GM12878 (cell line): ENCODE results near the gene SPOCK1. TPM values are rescaled to one million over a fixed set of nuclear protein-coding genes. Genes with fewer than 3 reads are reported as not detected.

Experiments
- ATAC-seq: fragments of 200-7000 bp; cut with Tn5 transposase; 3 replicates; pipeline ENCODE4 v1.9.1; 2020; ENCODE audit warnings: mild to moderate bottlenecking, moderate library complexity
- BruUV-seq: library from RNA; stranded (reverse); fragments of 400-500 nt; replicated peaks from 2 replicates; lab custom pipeline; 2021; lab: Mats Ljungman, UMichigan
- CTCF ChIA-PET: fragments of 300-600 bp; sonication (Branson Sonifier 250); formaldehyde crosslinking; extraction: SDS; loops from one replicate; lab custom pipeline; 2021; ENCODE audit warnings: inconsistent platforms; lab: Yijun Ruan, JAX
- POLR2A ChIA-PET: fragments of 350-600 bp; formaldehyde crosslinking; extraction: SDS; loops from one replicate; lab custom pipeline; 2021; ENCODE audit warnings: inconsistent platforms; lab: Charles Lee
- RAD21 ChIA-PET: fragments of 300-600 bp; sonication (Branson Sonifier 250); formaldehyde crosslinking; loops from one replicate; lab custom pipeline; 2023; ENCODE audit warnings: antibody characterized with exemption; ENCODE audit not compliant: unreplicated experiment; lab: Charles Lee
- SMC1A ChIA-PET: fragments of 300-600 bp; sonication (Branson Sonifier 250); formaldehyde crosslinking; loops from one replicate; lab custom pipeline; 2023; ENCODE audit not compliant: unreplicated experiment, uncharacterized antibody; lab: Charles Lee
- DNase-seq: peaks from one replicate; pipeline ENCODE4 v3.0.0-alpha.2; 2011; ENCODE audit warnings: low read depth, low spot score
- FAIRE-seq: peaks from 3 replicates; lab custom pipeline; 2011; peaks lifted over from hg19 to GRCh38; lab: Jason Lieb, UNC
- H2AFZ ChIP-seq: 2 replicates; pipeline ENCODE4 v1.6.0; 2011; ENCODE audit warnings: low read depth, low read length, control low read depth; ENCODE audit not compliant: control insufficient read depth
- H3K27ac ChIP-seq: 2 replicates; pipeline ENCODE4 v1.5.1; 2011; ENCODE audit warnings: control low read depth; ENCODE audit not compliant: control insufficient read depth, insufficient read depth
- H3K27me3 ChIP-seq, 2 experiments: replicated peaks in 1 of 2; 2 replicates each; pipeline versions ENCODE4 v1.6.0 to v1.6.1; 2011; ENCODE audit warnings: low read length in 1 of 2; ENCODE audit not compliant: control insufficient read depth in 2 of 2, insufficient read depth in 2 of 2
- H3K36me3 ChIP-seq, 2 experiments: 2 replicates each; pipeline ENCODE4 v1.5.1; 2011; ENCODE audit warnings: low read length in 1 of 2; ENCODE audit not compliant: control insufficient read depth in 2 of 2, insufficient read depth in 2 of 2
- H3K4me1 ChIP-seq: 2 replicates; pipeline ENCODE4 v1.6.1; 2011; ENCODE audit warnings: mild to moderate bottlenecking, low read length, moderate library complexity, mixed read lengths; ENCODE audit not compliant: control insufficient read depth, insufficient read depth
- H3K4me2 ChIP-seq: 2 replicates; pipeline ENCODE4 v1.6.0; 2011; ENCODE audit warnings: control low read depth; ENCODE audit not compliant: control insufficient read depth, insufficient read depth
- H3K4me3 ChIP-seq: fragments of 200-600 bp; sonication (generic); 2 replicates; pipeline ENCODE4 v1.5.1; 2016
- H3K79me2 ChIP-seq: 2 replicates; pipeline ENCODE4 v1.6.0; 2011; ENCODE audit warnings: low read length; ENCODE audit not compliant: control insufficient read depth, insufficient read depth
- H3K9ac ChIP-seq: 2 replicates; pipeline ENCODE4 v1.8.0; 2011; ENCODE audit warnings: low read length, control low read depth, mixed read lengths; ENCODE audit not compliant: control insufficient read depth, insufficient read depth
- H3K9me3 ChIP-seq: replicated peaks from 3 replicates; pipeline ENCODE4 v1.5.1; 2011; ENCODE audit warnings: mild to moderate bottlenecking, low read length; ENCODE audit not compliant: control insufficient read depth, insufficient read depth
- H4K20me1 ChIP-seq: 2 replicates; pipeline ENCODE4 v1.6.0; 2011; ENCODE audit not compliant: control insufficient read depth, insufficient read depth
- BCL3 ChIP-seq: IDR thresholded peaks from 2 replicates; pipeline ENCODE4 v1.6.1; 2011; ENCODE audit warnings: borderline replicate concordance, low read depth, mild to moderate bottlenecking, moderate library complexity, low read length; ENCODE audit not compliant: insufficient read depth, poor library complexity, severe bottlenecking
- BMI1 ChIP-seq: fragments of 450-650 bp; IDR thresholded peaks from 2 replicates; pipeline ENCODE4 v1.6.1; 2016; ENCODE audit warnings: mild to moderate bottlenecking, moderate library complexity, borderline replicate concordance
- CHD4 ChIP-seq: fragments of 200-600 bp; sonication (generic); IDR thresholded peaks from 2 replicates; pipeline ENCODE4 v1.6.1; 2016; ENCODE audit warnings: mild to moderate bottlenecking
- EED ChIP-seq: sonication (generic); IDR thresholded peaks from 2 replicates; pipeline ENCODE4 v1.6.1; 2016; ENCODE audit warnings: antibody characterized with exemption, low read depth
- SMAD5 ChIP-seq: IDR thresholded peaks from 2 replicates; pipeline ENCODE4 v1.6.1; 2016; ENCODE audit warnings: antibody characterized with exemption, low read depth
- STAT1 ChIP-seq: fragments of 450-650 bp; conservative IDR thresholded peaks from 2 replicates; pipeline ENCODE4 v1.6.1; 2014; ENCODE audit warnings: antibody characterized with exemption, mild to moderate bottlenecking
- YY1 ChIP-seq: IDR thresholded peaks from 2 replicates; pipeline ENCODE4 v1.6.1; 2011; ENCODE audit warnings: low read depth, mild to moderate bottlenecking, low read length
- ZSCAN29 ChIP-seq: fragments of 450-650 bp; IDR thresholded peaks from 2 replicates; pipeline ENCODE4 v1.6.1; 2017; ENCODE audit warnings: mild to moderate bottlenecking, moderate library complexity
- WGBS: methylation state at CpG from one replicate; pipeline ENCODE4 v1.1.6; 2016; ENCODE audit warnings: low lambda C conversion rate; ENCODE audit not compliant: insufficient replicate concordance, insufficient coverage; ENCODE audit errors: missing lambda C conversion rate; 5-methylcytosine and 5-hydroxymethylcytosine counted together
- in situ Hi-C: fragments of 300-500 bp; cut with MboI; formaldehyde crosslinking; loops from 9 replicates; pipeline ENCODE4 v1.14.3; 2018; ENCODE audit warnings: mixed read lengths
- intact Hi-C: fragments of 100-400 bp; cut with micrococcal nuclease; formaldehyde crosslinking; loops from one replicate; pipeline ENCODE4 v1.14.2; 2022; ENCODE audit not compliant: unreplicated experiment
- polyA plus RNA-seq, 11 experiments: library from polyadenylated mRNA; depleted of rRNA in 4 of 11; unstranded in 6 of 11; stranded (reverse) in 5 of 11; fragments of >200 nt; fragmentation: Nextera tagmentation in 4 of 11; fragmentation: Illumina TruSeq in 1 of 11; extraction: Ambion mirVana in 4 of 11; extraction: Trizol in 1 of 11; gene quantifications; 1 replicate in 1 of 11; 2 replicates in 10 of 11; pipeline versions ENCODE4 v1.2.1 to v1.2.3, GENCODE V29; 2011 to 2016; ENCODE audit warnings: inconsistent platforms in 2 of 11, missing spikeins in 2 of 11, low read depth in 1 of 11
- total RNA-seq, 4 experiments: library from RNA; depleted of rRNA in 3 of 4; stranded (reverse); fragments of >200 nt in 3 of 4; fragmentation: Illumina TruSeq in 1 of 4; extraction: Trizol in 1 of 4; gene quantifications; 2 replicates each; pipeline versions ENCODE4 v1.2.1 to v1.2.3, GENCODE V29; 2013 to 2021

SPOCK1 gene
- total and polyA plus RNA-seq, 10 of the 15 experiments (the other 5 are each of a cell fraction or from before 2014, with no cell fraction given), result 0.06 to 0.68 (median 0.25) TPM; not detected in 3

GRCh38 chr5:137035480-137035878 is 463.6 kb downstream of the SPOCK1 start:
- Histone ChIP-seq H3K36me3 (no peaks in the 10 kb centered on the region), H3K27me3 (no peaks in the 10 kb centered on the region; a peak in 1 of 4 replicates), H3K27ac (no peak overlapping the region), H3K9me3 (no peaks in the 10 kb centered on the region), H3K4me3 (no peak overlapping the region), H4K20me1 (no peaks in the 10 kb centered on the region), H2AFZ (no peak overlapping the region), H3K79me2 (no peaks in the 10 kb centered on the region), H3K4me1 (no peaks in the 10 kb centered on the region), H3K9ac (no peak overlapping the region), H3K4me2 (no peak overlapping the region)
- SMC1A ChIA-PET, result no interaction called here
- RAD21 ChIA-PET, result no interaction called here
- ATAC-seq (no peak), DNase-seq (no peak), FAIRE-seq (no peak)
- intact Hi-C loops (no loop called here), in situ Hi-C loops (no loop called here)
- POLR2A ChIA-PET, result no interaction called here
- TF ChIP-seq BCL3 (no peak), EED (no peak), CHD4 (no peak), STAT1 (no peak), ZSCAN29 (no peak), SMAD5 (no peak), YY1 (no peak), BMI1 (no peak)
- no TSS peak for BruUV-seq
- 0% methylated on average over 1 of the region's 1 CpG for WGBS
- CTCF ChIA-PET, result interaction anchor here (1.1 kb wide), 1 partner anchor 8 kb away, joined by 3 read pairs; no protein-coding TSS in a partner anchor
